ENCODE data around the gene SRF.
A peak's percentile ranks its signal among the peaks of the same experiment; 100 is the strongest.

Gene SRF

DNA sequence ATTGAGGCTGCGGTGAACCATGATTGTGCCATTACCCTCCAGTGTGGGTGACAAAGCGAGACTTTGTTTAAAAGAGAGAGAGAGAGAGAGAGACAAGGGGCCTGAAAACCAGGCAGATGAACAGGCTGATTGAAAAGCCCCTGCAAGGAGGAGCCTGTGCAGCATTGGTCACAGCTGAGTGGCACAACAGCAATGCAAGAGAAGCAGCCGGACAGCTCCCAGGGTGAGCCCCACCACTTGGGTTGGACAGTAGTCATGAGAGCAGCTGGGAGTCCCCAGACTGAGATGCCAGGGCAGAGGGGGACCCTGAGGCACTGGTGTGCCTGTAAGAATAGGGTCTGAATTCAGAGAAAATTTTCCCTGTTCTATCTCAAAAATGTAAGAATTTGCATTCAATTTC is 48.0 kb downstream of the SRF start:
- Histone ChIP-seq H3K27me3 (no peaks in the 10 kb centered on the region), H3K9me3 (no peaks in the 10 kb centered on the region), H3K4me3 (no peak overlapping the region), H3K4me1 (peaks cover 0 to 7% (median 0%) of the 10 kb centered on the region in 4 donors), H3K27ac (no peak overlapping the region), H3K36me3 (peaks cover 42 to 89% (median 56%) of the 10 kb centered on the region in 3 donors)
- peak in 1 of 2 donors; percentile 11 for DNase-seq
- intact Hi-C loops (cut with DNase I; ENCODE audit: low total_unique reads): no loop called here
- TF ChIP-seq, protein P1, sequence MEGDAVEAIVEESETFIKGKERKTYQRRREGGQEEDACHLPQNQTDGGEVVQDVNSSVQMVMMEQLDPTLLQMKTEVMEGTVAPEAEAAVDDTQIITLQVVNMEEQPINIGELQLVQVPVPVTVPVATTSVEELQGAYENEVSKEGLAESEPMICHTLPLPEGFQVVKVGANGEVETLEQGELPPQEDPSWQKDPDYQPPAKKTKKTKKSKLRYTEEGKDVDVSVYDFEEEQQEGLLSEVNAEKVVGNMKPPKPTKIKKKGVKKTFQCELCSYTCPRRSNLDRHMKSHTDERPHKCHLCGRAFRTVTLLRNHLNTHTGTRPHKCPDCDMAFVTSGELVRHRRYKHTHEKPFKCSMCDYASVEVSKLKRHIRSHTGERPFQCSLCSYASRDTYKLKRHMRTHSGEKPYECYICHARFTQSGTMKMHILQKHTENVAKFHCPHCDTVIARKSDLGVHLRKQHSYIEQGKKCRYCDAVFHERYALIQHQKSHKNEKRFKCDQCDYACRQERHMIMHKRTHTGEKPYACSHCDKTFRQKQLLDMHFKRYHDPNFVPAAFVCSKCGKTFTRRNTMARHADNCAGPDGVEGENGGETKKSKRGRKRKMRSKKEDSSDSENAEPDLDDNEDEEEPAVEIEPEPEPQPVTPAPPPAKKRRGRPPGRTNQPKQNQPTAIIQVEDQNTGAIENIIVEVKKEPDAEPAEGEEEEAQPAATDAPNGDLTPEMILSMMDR (IDR thresholded peaks at IDR 0.05): no peak

GRCh38 chr6:43219814-43220213 is 48.7 kb downstream of the SRF start:
- intact Hi-C loops (cut with DNase I; ENCODE audit: low total_unique reads): no loop called here
- Histone ChIP-seq H3K9me3 (no peaks in the 10 kb centered on the region), H3K27ac (no peak overlapping the region), H3K4me1 (peaks cover 0 to 7% (median 0%) of the 10 kb centered on the region in 4 donors), H3K27me3 (no peaks in the 10 kb centered on the region), H3K36me3 (peaks cover 41 to 94% (median 52%) of the 10 kb centered on the region in 3 donors), H3K4me3 (no peak overlapping the region)
- TF ChIP-seq, protein P1 (IDR thresholded peaks at IDR 0.05): no peak
- peak in 1 of 2 donors; percentile 29 for DNase-seq

DNA sequence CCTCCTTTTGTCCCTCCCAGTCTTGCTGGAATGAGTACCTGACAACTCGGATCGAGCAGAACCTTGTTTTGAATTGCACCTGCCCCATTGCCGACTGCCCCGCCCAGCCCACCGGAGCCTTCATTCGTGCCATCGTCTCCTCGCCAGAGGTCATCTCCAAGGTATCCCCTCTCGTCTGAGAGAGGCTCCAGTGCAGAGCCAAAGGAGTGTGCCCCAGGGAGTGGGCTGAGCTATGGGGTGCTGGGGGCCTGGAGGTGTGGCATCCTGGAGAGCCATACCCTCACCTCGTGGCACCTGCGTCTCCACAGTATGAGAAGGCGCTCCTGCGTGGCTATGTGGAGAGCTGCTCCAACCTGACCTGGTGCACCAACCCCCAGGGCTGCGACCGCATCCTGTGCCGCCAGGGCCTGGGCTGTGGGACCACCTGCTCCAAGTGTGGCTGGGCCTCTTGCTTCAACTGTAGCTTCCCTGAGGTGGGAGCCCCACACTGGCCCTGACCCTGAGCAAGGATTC is 49.4 kb downstream of the SRF start:
- Histone ChIP-seq H3K9me3 (no peaks in the 10 kb centered on the region), H3K36me3 (peaks cover 34 to 93% (median 45%) of the 10 kb centered on the region in 3 donors), H3K4me3 (no peak overlapping the region), H3K27ac (no peak overlapping the region), H3K27me3 (no peaks in the 10 kb centered on the region), H3K4me1 (peaks cover 0 to 7% (median 0%) of the 10 kb centered on the region in 4 donors)
- peak in 1 of 2 donors; percentile 44 for DNase-seq
- TF ChIP-seq, protein P1 (IDR thresholded peaks at IDR 0.05): no peak
- intact Hi-C loops (cut with DNase I; ENCODE audit: low total_unique reads): no loop called here

- Histone ChIP-seq H3K36me3 (peaks cover 26 to 90% (median 38%) of the 10 kb centered on the region in 3 donors), H3K9me3 (no peaks in the 10 kb centered on the region), H3K27me3 (no peaks in the 10 kb centered on the region), H3K27ac (no peak overlapping the region), H3K4me1 (peaks cover 0 to 7% (median 0%) of the 10 kb centered on the region in 4 donors), H3K4me3 (no peak overlapping the region)
- TF ChIP-seq, protein P1 (IDR thresholded peaks at IDR 0.05): no peak
- intact Hi-C loops (cut with DNase I; ENCODE audit: low total_unique reads): no loop called here
- peak in 1 of 2 donors; percentile 55 for DNase-seq
Measured at GRCh38 chr6:43221046-43221972, 50.2 kb downstream of the SRF start.

- TF ChIP-seq, protein P1 (IDR thresholded peaks at IDR 0.05): no peak
- DNase-seq: peak in 1 of 2 donors; percentile 33
- Histone ChIP-seq H3K27me3 (no peaks in the 10 kb centered on the region), H3K36me3 (peaks cover 14 to 78% (median 29%) of the 10 kb centered on the region in 3 donors), H3K4me3 (no peak overlapping the region), H3K9me3 (no peaks in the 10 kb centered on the region), H3K4me1 (peaks cover 0 to 7% (median 0%) of the 10 kb centered on the region in 4 donors), H3K27ac (no peak overlapping the region)
- intact Hi-C loops (cut with DNase I; ENCODE audit: low total_unique reads): no loop called here
Measured at GRCh38 chr6:43222418-43223059, 51.5 kb downstream of the SRF start.

All from tibial artery (tissue), 4 donors.